Measurements from ENCODE around the gene A2M. TPM values are rescaled to one million over a fixed set of nuclear protein-coding genes. Genes with fewer than 3 reads are reported as not detected.
A peak's percentile ranks its signal among the peaks of the same experiment; 100 is the strongest.

Gene A2M
- total and polyA plus RNA-seq, 2 of the 13 experiments (the other 11 are each of a cell fraction or from before 2014, with no cell fraction given) = 2,807 to 6,551 TPM

DNA sequence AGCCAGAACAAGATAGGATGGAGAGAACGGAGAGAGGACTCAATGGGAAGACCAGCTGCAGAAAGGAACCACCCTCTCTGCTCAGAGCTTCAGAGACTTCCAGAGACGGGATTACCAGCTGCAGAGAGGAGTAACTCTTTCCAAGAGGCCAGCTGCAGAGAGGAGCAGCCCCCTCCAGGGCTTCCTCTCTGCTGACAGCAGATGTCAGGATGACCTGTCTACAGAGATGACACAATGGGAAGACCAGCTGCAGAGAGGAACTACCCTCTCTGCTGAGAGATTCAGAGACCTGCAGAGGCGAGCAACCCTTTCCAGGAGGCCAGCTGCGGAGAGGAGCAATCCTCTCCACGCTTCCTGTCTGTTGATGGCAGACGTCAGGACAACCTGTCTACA lies 64.6 kb downstream of the A2M start (continued):
- TF ChIP-seq ZNF709 (CRISPR knock-in tag; IDR thresholded peaks at IDR 0.05) = no peak
- no peak for TF ChIP-seq MLLT10 (CRISPR knock-in tag; IDR thresholded peaks at IDR 0.05)
- TF ChIP-seq, protein P1, sequence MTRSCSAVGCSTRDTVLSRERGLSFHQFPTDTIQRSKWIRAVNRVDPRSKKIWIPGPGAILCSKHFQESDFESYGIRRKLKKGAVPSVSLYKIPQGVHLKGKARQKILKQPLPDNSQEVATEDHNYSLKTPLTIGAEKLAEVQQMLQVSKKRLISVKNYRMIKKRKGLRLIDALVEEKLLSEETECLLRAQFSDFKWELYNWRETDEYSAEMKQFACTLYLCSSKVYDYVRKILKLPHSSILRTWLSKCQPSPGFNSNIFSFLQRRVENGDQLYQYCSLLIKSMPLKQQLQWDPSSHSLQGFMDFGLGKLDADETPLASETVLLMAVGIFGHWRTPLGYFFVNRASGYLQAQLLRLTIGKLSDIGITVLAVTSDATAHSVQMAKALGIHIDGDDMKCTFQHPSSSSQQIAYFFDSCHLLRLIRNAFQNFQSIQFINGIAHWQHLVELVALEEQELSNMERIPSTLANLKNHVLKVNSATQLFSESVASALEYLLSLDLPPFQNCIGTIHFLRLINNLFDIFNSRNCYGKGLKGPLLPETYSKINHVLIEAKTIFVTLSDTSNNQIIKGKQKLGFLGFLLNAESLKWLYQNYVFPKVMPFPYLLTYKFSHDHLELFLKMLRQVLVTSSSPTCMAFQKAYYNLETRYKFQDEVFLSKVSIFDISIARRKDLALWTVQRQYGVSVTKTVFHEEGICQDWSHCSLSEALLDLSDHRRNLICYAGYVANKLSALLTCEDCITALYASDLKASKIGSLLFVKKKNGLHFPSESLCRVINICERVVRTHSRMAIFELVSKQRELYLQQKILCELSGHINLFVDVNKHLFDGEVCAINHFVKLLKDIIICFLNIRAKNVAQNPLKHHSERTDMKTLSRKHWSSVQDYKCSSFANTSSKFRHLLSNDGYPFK (CRISPR knock-in tag; IDR thresholded peaks at IDR 0.05; ENCODE audit: borderline replicate concordance) = no peak

DNA sequence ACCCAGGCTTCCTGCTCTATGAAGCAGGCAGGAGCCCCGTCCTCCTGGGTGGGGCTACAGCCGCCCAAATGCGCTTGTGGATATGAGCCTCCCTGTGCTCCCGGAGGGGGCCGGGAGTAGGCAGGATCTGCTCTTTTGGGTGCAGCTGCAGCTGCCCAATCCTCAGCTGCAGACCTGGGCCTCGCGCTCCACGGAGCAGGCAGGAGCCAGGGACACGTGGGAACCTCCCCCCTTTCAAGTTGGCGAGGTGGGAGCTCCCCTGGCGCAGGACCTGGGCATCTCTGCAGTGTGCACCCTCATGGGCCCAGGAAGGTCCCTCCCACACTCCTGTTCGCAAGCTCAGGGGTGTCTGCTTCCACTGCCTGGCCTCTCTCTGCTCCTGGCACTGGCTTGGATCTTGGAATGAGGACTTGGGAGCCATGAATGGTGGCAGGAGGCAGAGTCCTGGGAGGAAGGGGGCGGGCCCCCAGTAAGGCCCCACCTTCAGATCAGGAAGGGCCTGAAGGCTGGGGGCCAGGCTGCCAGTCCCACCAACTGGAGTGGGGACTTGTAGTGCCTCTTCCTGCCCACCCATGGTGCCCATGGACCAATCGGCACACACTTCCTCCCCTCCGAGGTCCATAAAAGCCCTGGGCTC lies 65.1 kb downstream of the A2M start:
- ATAC-seq = peak; percentile 27
- BruUV-seq (replicated peaks) = no TSS peak
- no peak for FAIRE-seq
- TF ChIP-seq MEIS1 (CRISPR knock-in tag; IDR thresholded peaks at IDR 0.05; ENCODE audit: borderline replicate concordance) (no peak), KLF13 (CRISPR knock-in tag; IDR thresholded peaks at IDR 0.05) (no peak), ZFY (CRISPR knock-in tag; IDR thresholded peaks at IDR 0.05) (no peak), THYN1 (CRISPR knock-in tag; IDR thresholded peaks at IDR 0.05; ENCODE audit: borderline replicate concordance, low read depth) (no peak), REXO4 (CRISPR knock-in tag; IDR thresholded peaks at IDR 0.05; ENCODE audit: borderline replicate concordance) (no peak)
- TF ChIP-seq, protein P2, sequence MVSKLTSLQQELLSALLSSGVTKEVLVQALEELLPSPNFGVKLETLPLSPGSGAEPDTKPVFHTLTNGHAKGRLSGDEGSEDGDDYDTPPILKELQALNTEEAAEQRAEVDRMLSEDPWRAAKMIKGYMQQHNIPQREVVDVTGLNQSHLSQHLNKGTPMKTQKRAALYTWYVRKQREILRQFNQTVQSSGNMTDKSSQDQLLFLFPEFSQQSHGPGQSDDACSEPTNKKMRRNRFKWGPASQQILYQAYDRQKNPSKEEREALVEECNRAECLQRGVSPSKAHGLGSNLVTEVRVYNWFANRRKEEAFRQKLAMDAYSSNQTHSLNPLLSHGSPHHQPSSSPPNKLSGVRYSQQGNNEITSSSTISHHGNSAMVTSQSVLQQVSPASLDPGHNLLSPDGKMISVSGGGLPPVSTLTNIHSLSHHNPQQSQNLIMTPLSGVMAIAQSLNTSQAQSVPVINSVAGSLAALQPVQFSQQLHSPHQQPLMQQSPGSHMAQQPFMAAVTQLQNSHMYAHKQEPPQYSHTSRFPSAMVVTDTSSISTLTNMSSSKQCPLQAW (CRISPR knock-in tag; IDR thresholded peaks at IDR 0.05) = no peak

More for the DNA sequence above, 65.1 kb downstream of the A2M start:
- intact Hi-C loops (cut with micrococcal nuclease; ENCODE audit: unreplicated experiment) = no loop called here
- Histone ChIP-seq H3K9ac (ENCODE audit: insufficient read depth, low read depth, low read length) (no peak overlapping the region), H3K4me3 (replicated peaks in 1 of 3; ENCODE audit: insufficient read depth in 1 of 3, low read depth in 2 of 3, low read length in 3 of 3) (no peak overlapping the region), H3K9me3 (ENCODE audit: low read length) (no peaks in the 10 kb centered on the region), H2AFZ (ENCODE audit: low read length) (no peak overlapping the region), H3K4me1 (ENCODE audit: insufficient read depth, low read length) (no peaks in the 10 kb centered on the region), H3K4me2 (ENCODE audit: low read depth, low read length) (no peak overlapping the region), H3K79me2 (ENCODE audit: insufficient read depth, low read length) (no peaks in the 10 kb centered on the region), H3K36me3 (replicated peaks in 1 of 2; ENCODE audit: control insufficient read depth in 1 of 2, insufficient read depth in 2 of 2, low read length in 2 of 2) (no peaks in the 10 kb centered on the region), H3K27ac (ENCODE audit: extremely low read length, insufficient read depth, low read length) (no peak overlapping the region), H4K20me1 (ENCODE audit: insufficient read depth, low read length) (no peaks in the 10 kb centered on the region), H3K27me3 (ENCODE audit: control insufficient read depth in 1 of 2, insufficient read depth in 2 of 2, low read length in 2 of 2) (peaks cover 0 to 16% of the 10 kb centered on the region in 2 experiments; a peak in 4 of 5 replicates)
- ChIA-PET POLR2A (interaction anchor here (1.0 kb wide), 1 partner anchor 15 kb away, joined by 3 read pairs; no protein-coding TSS in a partner anchor), CTCF (ENCODE audit: low intra/inter-chr PET ratio, low total read pairs) (interaction anchor here (2.9 kb wide), 1 partner anchor 368 kb away, joined by 15 read pairs; no protein-coding TSS in a partner anchor)
- WGBS (ENCODE audit: low lambda C conversion rate) = 47% methylated on average over 7 of the region's 15 CpGs
- no peak for DNase-seq (ENCODE audit: low spot score)
- in situ Hi-C loops (cut with HindIII; ENCODE audit: extremely low pct_ligation_motif_present, low pct_unique_long_range_greater_than_20kb) = no loop called here

All from HepG2 (cell line).